ENCODE measurements around the gene NDUFAF8. TPM values are rescaled to one million over a fixed set of nuclear protein-coding genes. Genes with fewer than 3 reads are reported as not detected.
A peak's percentile ranks its signal among the peaks of the same experiment; 100 is the strongest.

NDUFAF8 gene
- total RNA-seq (2014; rRNA removed; shearing (Covaris generic)), result 129 and 132 TPM in 2 replicates

GRCh38 chr17:81238815-81239713 lies at the start of gene NDUFAF8, which contains the start of gene TEPSIN:
Gene NDUFAF8 (plus strand): TSS chr17:81239318. CDS start chr17:81239364, 46 bp downstream.
Gene TEPSIN (minus strand): TSS chr17:81239055. CDS start chr17:81239033, 22 bp downstream.
- H3K27ac ChIP-seq, result peak within 1 kb of the TSS; percentile 53
- peak within 1 kb of the TSS; percentile 91 for H3K4me3 ChIP-seq
- peaks cover 10% of the 10 kb centered on the region for H3K36me3 ChIP-seq
- H3K27me3 ChIP-seq, result no peaks in the 10 kb centered on the region
- no peaks in the 10 kb centered on the region for H3K9me3 ChIP-seq (replicated peaks)
- DNase-seq, result peak; percentile 100
- H3K4me1 ChIP-seq, result peaks cover 7% of the 10 kb centered on the region; the same call in 1 of the 2 replicates

- Histone ChIP-seq H3K27ac (no peak overlapping the region), H3K4me3 (no peak overlapping the region), H3K9me3 (replicated peaks) (no peaks in the 10 kb centered on the region), H3K27me3 (no peaks in the 10 kb centered on the region), H3K4me1 (peaks cover 7% of the 10 kb centered on the region), H3K36me3 (peaks cover 8% of the 10 kb centered on the region; the same call in 1 of the 2 replicates)
- DNase-seq, result peak; percentile 56 to 62
Measured at GRCh38 chr17:81189670-81190530, 49.2 kb upstream of the NDUFAF8 start.

- no peak for DNase-seq
- H3K9me3 ChIP-seq (replicated peaks), result no peaks in the 10 kb centered on the region
- no peaks in the 10 kb centered on the region for H3K27me3 ChIP-seq
- H3K36me3 ChIP-seq, result peaks cover 12% of the 10 kb centered on the region; the same call in 1 of the 2 replicates
- no peak overlapping the region for H3K4me3 ChIP-seq
- no peak overlapping the region for H3K27ac ChIP-seq
- no peaks in the 10 kb centered on the region; the same call in 1 of the 2 replicates for H3K4me1 ChIP-seq
Measured at GRCh38 chr17:81190591-81190990, 48.5 kb upstream of the NDUFAF8 start.

DNA sequence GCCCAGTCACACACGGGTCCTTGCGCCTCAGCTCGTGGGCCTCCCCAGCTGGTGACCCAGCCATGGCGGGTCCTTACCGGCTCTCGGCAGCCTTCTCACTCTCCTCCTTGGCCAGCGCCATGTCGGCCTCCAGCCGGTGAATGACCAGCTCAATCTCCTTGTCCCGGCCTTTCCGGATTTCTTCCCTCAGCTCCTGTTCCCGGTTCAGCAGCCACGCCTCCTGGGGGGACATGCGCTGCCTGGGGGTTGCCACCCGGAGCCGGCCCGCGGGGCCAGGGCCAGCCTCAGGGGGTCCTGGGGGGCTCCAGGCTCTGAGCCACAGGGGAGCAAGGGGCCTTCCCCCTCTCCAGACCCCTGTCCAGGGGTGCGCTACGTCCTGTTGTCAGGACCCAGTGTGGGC lies 48.0 kb upstream of the NDUFAF8 start:
- Histone ChIP-seq H3K9me3 (replicated peaks) (no peaks in the 10 kb centered on the region), H3K36me3 (peaks cover 18% of the 10 kb centered on the region; the same call in 1 of the 2 replicates)

DNA sequence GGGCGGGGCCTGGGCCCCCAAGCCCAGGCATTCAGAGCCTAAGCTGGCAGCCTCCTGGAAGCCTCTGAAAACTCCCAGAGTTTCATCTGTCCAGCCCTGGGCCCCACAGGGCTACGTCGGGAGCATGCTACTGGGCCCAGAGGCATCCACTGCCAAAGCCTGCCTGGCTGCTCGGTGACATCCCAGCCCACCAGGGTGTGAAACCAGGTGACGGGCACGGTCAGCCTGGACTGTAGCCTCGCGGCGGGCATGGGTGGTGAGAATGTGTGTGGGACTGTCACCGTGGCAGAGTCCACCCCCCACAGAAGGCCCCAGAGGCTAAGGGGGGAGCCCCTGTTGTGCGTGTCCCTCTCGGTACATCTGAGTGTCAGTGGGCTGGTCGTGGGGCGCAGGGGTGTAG lies 47.5 kb upstream of the NDUFAF8 start:
- Histone ChIP-seq H3K27ac (no peak overlapping the region), H3K36me3 (peaks cover 23% of the 10 kb centered on the region; the same call in 1 of the 2 replicates), H3K4me3 (no peak overlapping the region), H3K4me1 (no peaks in the 10 kb centered on the region), H3K9me3 (replicated peaks) (no peaks in the 10 kb centered on the region), H3K27me3 (no peaks in the 10 kb centered on the region)
- no peak for DNase-seq

More for the DNA sequence above, 48.0 kb upstream of the NDUFAF8 start:
- Histone ChIP-seq H3K27me3 (no peaks in the 10 kb centered on the region), H3K4me3 (no peak overlapping the region), H3K27ac (no peak overlapping the region), H3K4me1 (no peaks in the 10 kb centered on the region)
- no peak for DNase-seq

DNA sequence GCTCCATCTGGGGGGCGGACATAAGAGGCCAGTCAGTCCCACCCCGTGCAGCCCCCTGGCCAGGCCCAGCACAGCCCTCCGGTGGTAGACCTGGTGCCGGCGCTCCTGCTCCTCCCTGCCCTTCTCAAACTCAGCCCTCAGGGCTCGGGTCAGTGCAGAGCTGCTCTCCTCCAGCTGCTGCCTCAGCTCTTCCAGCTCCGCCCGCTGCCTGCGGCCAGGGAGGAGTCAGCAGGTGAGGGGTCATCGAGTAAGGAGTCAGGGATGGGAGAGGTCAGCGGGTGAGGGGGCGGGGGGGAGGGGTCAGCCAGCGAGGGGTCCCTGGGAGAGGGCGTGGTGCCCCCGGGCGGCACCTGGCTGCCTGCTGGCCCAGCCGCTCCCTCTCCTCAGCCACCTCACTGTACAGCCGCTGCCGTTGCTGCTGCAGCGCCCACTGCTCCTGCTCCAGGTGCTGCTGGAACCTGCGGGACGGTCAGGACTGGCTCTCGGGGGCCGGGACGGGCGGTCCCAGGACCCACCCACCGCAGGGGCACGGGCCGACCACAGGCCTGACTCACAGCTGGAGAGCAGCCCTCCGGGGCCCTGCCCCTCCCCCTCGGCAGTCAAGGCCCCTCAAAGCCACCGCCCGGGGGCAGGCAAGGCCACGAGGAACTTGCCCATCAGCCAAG lies 46.6 kb upstream of the NDUFAF8 start:
- H3K4me3 ChIP-seq, result no peak overlapping the region
- peaks cover 25% of the 10 kb centered on the region for H3K36me3 ChIP-seq
- no peaks in the 10 kb centered on the region for H3K9me3 ChIP-seq (replicated peaks)
- DNase-seq, result no peak
- H3K4me1 ChIP-seq, result no peaks in the 10 kb centered on the region
- no peaks in the 10 kb centered on the region for H3K27me3 ChIP-seq
- no peak overlapping the region for H3K27ac ChIP-seq

- no peaks in the 10 kb centered on the region for H3K9me3 ChIP-seq (replicated peaks)
- no peak overlapping the region for H3K4me3 ChIP-seq
- H3K36me3 ChIP-seq, result peaks cover 28% of the 10 kb centered on the region
- no peak for DNase-seq
- no peak overlapping the region for H3K27ac ChIP-seq
- no peaks in the 10 kb centered on the region; the same call in 1 of the 2 replicates for H3K4me1 ChIP-seq
- no peaks in the 10 kb centered on the region for H3K27me3 ChIP-seq
Measured at GRCh38 chr17:81193051-81193410, 46.1 kb upstream of the NDUFAF8 start.

DNA sequence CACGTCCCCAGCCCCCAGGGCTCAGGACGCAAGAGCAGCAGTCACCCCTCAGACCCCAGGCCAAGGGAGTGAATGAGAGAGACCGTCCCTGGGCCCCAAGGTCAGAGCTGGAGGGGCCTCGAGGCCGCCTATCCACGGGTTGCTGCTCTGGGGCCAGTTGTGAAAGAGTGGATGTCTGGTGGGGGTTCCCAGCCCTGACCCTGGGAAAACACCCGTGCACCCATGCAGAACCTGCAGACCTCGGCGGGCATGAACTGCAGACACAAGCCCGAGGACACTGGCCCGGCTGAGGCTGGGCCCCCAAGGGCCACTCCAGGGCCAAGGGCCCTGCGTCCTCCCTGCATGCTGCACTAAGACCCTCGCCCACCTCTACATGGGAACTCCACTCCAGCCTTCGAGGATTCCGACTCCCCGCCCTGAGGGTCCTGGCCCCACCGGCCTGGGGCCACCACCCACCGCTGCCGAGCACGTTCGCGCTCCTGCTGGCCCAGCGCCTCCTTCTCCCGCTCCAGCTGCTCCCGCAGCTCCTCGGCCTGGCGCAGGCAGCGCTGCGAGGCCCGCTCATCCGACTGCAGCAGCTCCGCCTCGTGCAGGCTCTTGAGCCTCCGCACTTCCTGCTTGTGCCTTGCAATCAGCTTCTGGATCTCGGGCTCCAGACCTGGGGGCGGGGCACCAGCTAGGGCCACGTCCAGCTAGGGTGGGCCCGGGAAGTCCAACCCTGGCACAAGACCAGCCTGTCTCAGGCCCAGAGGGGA lies 45.5 kb upstream of the NDUFAF8 start:
- peaks cover 28% of the 10 kb centered on the region for H3K36me3 ChIP-seq

GRCh38 chr17:81194225-81194760 lies 44.8 kb upstream of the NDUFAF8 start:
- no peaks in the 10 kb centered on the region; the same call in 1 of the 2 replicates for H3K4me1 ChIP-seq
- H3K36me3 ChIP-seq, result peaks cover 32% of the 10 kb centered on the region
- H3K9me3 ChIP-seq (replicated peaks), result no peaks in the 10 kb centered on the region
- H3K27me3 ChIP-seq, result no peaks in the 10 kb centered on the region
- no peak overlapping the region for H3K4me3 ChIP-seq
- DNase-seq, result no peak
- H3K27ac ChIP-seq, result no peak overlapping the region

More for the DNA sequence above, 45.5 kb upstream of the NDUFAF8 start:
- H3K4me3 ChIP-seq, result no peak overlapping the region
- H3K27me3 ChIP-seq, result no peaks in the 10 kb centered on the region
- no peak overlapping the region for H3K27ac ChIP-seq
- H3K9me3 ChIP-seq (replicated peaks), result no peaks in the 10 kb centered on the region
- H3K4me1 ChIP-seq, result no peaks in the 10 kb centered on the region; the same call in 1 of the 2 replicates
- DNase-seq, result no peak

DNA sequence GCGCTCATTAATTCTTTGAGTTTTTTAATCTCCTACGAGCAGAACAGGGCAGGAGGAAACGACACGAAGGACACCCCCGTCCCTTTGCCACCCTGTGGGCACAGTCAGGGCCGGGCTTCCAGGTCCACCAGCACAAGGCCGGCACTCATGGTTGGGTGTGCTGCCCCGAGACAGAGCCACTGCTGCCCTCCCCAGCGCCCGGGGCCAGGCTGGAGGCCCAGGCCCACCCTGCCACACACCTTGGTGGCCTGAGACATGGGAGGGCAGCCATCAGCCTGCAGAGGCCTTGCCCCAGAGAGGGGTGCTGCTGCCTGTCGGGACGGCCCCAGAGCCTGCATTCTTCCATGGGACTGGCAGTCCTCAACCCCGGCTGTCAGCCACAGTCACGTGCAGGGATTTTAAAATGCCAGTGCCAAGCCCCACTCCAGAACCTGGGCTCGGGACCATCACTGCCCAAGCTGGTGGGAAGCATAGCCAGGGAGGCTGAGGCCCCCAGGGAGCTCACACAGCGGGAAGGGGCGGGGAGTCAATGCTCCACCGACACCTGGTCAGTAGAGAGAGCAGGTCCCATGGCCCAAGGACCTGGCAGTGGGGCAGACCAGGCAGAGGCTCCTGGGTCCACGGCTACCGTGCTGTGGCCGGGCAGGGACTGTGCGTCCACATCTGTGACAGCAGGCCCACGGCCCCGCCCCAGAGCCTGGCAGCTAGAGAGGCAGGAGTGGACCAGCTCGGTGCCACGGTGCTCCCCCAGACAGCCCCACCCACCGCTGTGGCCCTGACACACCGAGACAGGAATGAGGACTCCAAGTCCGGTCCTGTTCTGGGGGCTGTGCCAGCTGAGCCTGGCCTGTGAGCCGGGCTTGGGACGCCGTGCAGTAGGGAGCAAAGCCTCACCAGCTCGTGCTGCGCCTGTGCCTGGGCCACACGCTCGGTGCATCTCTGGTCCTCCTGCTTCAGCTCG lies 43.9 kb upstream of the NDUFAF8 start:
- Histone ChIP-seq H3K9me3 (replicated peaks) (no peaks in the 10 kb centered on the region), H3K36me3 (peaks cover 38% of the 10 kb centered on the region), H3K27me3 (no peaks in the 10 kb centered on the region), H3K4me1 (no peaks in the 10 kb centered on the region; the same call in 1 of the 2 replicates), H3K27ac (no peak overlapping the region), H3K4me3 (no peak overlapping the region)
- DNase-seq, result no peak

- no peaks in the 10 kb centered on the region; the same call in 1 of the 2 replicates for H3K4me1 ChIP-seq
- H3K27ac ChIP-seq, result no peak overlapping the region
- H3K27me3 ChIP-seq, result no peaks in the 10 kb centered on the region
- H3K9me3 ChIP-seq (replicated peaks), result no peaks in the 10 kb centered on the region
- no peak overlapping the region for H3K4me3 ChIP-seq
- no peak for DNase-seq
- H3K36me3 ChIP-seq, result peaks cover 38% of the 10 kb centered on the region
Measured at GRCh38 chr17:81195941-81196495, 43.1 kb upstream of the NDUFAF8 start.

All from SJCRH30 (cell line).